Trophoblast cell (in vitro differentiated cells and primary cell): ENCODE measurements around the gene MAP2K4.

Experiments used
- DNase-seq, 2 donors: peaks; one replicate each; pipeline ENCODE4 v3.0.0-alpha.2; 2016
- H2AFZ ChIP-seq: 2 replicates; pipeline ENCODE4 v1.6.1; 2013; ENCODE audit warnings: low read length, moderate library complexity, mild to moderate bottlenecking; ENCODE audit not compliant: insufficient read depth, poor library complexity
- H2AK5ac ChIP-seq: 2 replicates; pipeline ENCODE4 v1.6.1; 2013; ENCODE audit warnings: mild to moderate bottlenecking, low read length
- H2BK120ac ChIP-seq: 2 replicates; pipeline ENCODE4 v1.6.1; 2013; ENCODE audit warnings: low read length, mild to moderate bottlenecking, moderate library complexity; ENCODE audit not compliant: insufficient read depth, poor library complexity
- H2BK12ac ChIP-seq: 2 replicates; pipeline ENCODE4 v1.6.1; 2013; ENCODE audit warnings: mild to moderate bottlenecking, low read length, moderate library complexity
- H2BK5ac ChIP-seq: 2 replicates; pipeline ENCODE4 v1.6.1; 2013; ENCODE audit warnings: low read length, low read depth, moderate library complexity, mild to moderate bottlenecking; ENCODE audit not compliant: poor library complexity
- H3K14ac ChIP-seq: 2 replicates; pipeline ENCODE4 v1.6.1; 2013; ENCODE audit warnings: mild to moderate bottlenecking, low read length
- H3K18ac ChIP-seq: 2 replicates; pipeline ENCODE4 v1.6.1; 2013; ENCODE audit warnings: mild to moderate bottlenecking, low read length
- H3K23ac ChIP-seq: 2 replicates; pipeline ENCODE4 v1.6.1; 2013; ENCODE audit warnings: low read length
- H3K27ac ChIP-seq: 2 replicates; pipeline ENCODE4 v1.5.1; 2013; ENCODE audit warnings: low read depth, mild to moderate bottlenecking, inconsistent platforms, low read length, moderate library complexity
- H3K27me3 ChIP-seq: 2 replicates; pipeline ENCODE4 v1.6.1; 2013; ENCODE audit warnings: inconsistent platforms, mild to moderate bottlenecking, low read length, moderate library complexity; ENCODE audit not compliant: insufficient read depth
- H3K36me3 ChIP-seq, 2 experiments: 1 replicate in 1 of 2; 2 replicates in 1 of 2; pipeline ENCODE4 v1.6.1; 2013; ENCODE audit warnings: low read length in 2 of 2, mild to moderate bottlenecking in 2 of 2, moderate library complexity in 1 of 2; ENCODE audit not compliant: insufficient read depth in 2 of 2, control insufficient read depth in 1 of 2
- H3K4ac ChIP-seq: 2 replicates; pipeline ENCODE4 v1.6.1; 2013; ENCODE audit warnings: low read depth, mild to moderate bottlenecking, low read length, moderate library complexity
- H3K4me1 ChIP-seq, 2 experiments: 1 replicate in 1 of 2; 2 replicates in 1 of 2; pipeline ENCODE4 v1.6.1; 2013; ENCODE audit warnings: low read length in 2 of 2, mild to moderate bottlenecking in 2 of 2, moderate library complexity in 1 of 2; ENCODE audit not compliant: insufficient read depth in 2 of 2, control insufficient read depth in 1 of 2
- H3K4me2 ChIP-seq: 2 replicates; pipeline ENCODE4 v1.6.1; 2013; ENCODE audit warnings: inconsistent platforms, mild to moderate bottlenecking, low read length, moderate library complexity
- H3K4me3 ChIP-seq: 2 replicates; pipeline ENCODE4 v1.5.1; 2013; ENCODE audit warnings: mild to moderate bottlenecking, low read depth, low read length, inconsistent platforms
- H3K79me1 ChIP-seq: one replicate; pipeline ENCODE4 v1.6.1; 2013; ENCODE audit warnings: low read length
- H3K79me2 ChIP-seq: 2 replicates; pipeline ENCODE4 v1.6.1; 2013; ENCODE audit warnings: low read length, mild to moderate bottlenecking; ENCODE audit not compliant: control insufficient read depth, insufficient read depth, poor library complexity
- H3K9ac ChIP-seq: 2 replicates; pipeline ENCODE4 v1.6.1; 2013; ENCODE audit warnings: mild to moderate bottlenecking, low read length
- H3K9me3 ChIP-seq: 2 replicates; pipeline ENCODE4 v1.6.1; 2013; ENCODE audit warnings: low read depth, mild to moderate bottlenecking, control low read depth, inconsistent platforms, low read length; ENCODE audit not compliant: insufficient read depth
- H4K12ac ChIP-seq: 2 replicates; pipeline ENCODE4 v1.6.1; 2013; ENCODE audit warnings: low read depth, mild to moderate bottlenecking, low read length, moderate library complexity
- H4K8ac ChIP-seq: 2 replicates; pipeline ENCODE4 v1.6.1; 2013; ENCODE audit warnings: low read depth, mild to moderate bottlenecking, low read length, moderate library complexity
- H4K91ac ChIP-seq: one replicate; pipeline ENCODE4 v1.6.1; 2013; ENCODE audit warnings: low read depth, mild to moderate bottlenecking, low read length, moderate library complexity
- WGBS: extraction: QIAGEN DNeasy Blood & Tissue Kit; methylation state at CpG from one replicate; pipeline ENCODE4 v1.1.7; 2013; ENCODE audit warnings: missing lambda C conversion rate; ENCODE audit not compliant: insufficient read length, insufficient coverage; ENCODE audit errors: extremely low coverage; 5-methylcytosine and 5-hydroxymethylcytosine counted together

Gene MAP2K4

DNA sequence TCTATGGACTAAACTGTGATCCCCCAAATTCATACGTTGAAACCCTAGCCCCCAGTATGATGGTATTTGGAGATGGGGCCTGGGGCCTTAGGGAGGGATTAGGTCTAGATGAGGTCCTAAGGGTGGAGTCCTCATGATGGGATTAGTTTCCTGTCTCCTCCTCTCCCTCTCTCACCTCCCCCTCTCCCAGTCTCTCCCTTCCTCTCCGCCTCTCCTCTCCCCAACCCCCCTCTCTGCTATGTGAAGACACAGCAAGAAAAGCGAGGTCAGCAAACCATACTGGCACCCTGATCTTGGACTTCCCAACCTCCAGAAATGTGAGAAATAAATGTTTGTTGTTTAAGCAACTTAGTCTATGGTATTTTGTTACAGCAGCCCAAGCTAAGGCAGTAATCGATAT, 38.8 kb upstream of the MAP2K4 start:
- Histone ChIP-seq H4K91ac (no peak overlapping the region), H2BK120ac (no peak overlapping the region), H3K79me2 (no peaks in the 10 kb centered on the region), H3K18ac (no peak overlapping the region), H2BK5ac (no peak overlapping the region), H4K8ac (no peak overlapping the region), H2AK5ac (no peak overlapping the region), H3K23ac (no peak overlapping the region), H2BK12ac (no peak overlapping the region), H3K4me2 (no peak overlapping the region), H3K36me3 (peaks cover 3 to 12% of the 10 kb centered on the region in 2 experiments), H4K12ac (no peak overlapping the region), H3K79me1 (no peaks in the 10 kb centered on the region), H3K27ac (no peak overlapping the region), H3K27me3 (no peaks in the 10 kb centered on the region), H3K9ac (no peak overlapping the region), H3K14ac (no peak overlapping the region), H2AFZ (no peak overlapping the region), H3K4ac (no peak overlapping the region), H3K4me3 (no peak overlapping the region), H3K9me3 (no peaks in the 10 kb centered on the region), H3K4me1 (no peaks in the 10 kb centered on the region)
- no CpG with 5 or more reads among the region's 4 CpGs for WGBS
- no peak for DNase-seq

DNA sequence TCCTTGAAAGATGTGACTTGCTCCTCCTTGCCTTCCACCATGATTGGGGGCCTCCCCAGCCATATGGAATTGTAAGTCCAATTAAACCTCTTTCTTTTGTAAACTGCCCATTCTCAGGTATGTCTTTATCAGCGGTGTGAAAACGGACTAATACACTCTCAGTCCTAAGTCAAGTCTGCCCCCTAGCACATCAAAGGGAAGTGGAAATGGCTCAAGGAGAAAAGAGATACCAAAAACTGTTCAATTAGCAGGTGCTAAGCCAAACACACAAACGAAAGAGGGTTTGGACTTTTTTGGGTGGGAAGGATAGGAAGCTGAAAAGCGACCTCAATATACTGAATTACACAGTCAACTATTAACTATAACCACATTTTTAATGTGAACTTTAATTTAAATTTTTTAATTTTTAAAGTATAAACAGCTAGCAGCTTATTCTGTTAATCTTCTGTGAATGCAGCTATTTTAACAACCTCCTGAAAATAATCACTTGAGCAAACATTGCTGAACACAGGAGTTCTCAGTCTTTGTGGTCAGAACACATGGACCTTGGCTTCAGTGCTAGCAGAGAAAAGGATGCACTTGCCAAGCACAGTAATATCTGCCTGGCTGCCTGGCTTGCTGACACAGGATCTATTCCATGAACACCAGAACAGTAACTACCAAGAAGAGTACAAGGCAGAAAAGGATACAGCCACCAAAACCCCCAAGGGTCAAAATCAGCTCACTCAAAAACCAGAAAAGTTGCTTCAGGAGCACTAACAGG, 34.3 kb upstream of the MAP2K4 start:
- no peak overlapping the region for H4K8ac ChIP-seq

DNA sequence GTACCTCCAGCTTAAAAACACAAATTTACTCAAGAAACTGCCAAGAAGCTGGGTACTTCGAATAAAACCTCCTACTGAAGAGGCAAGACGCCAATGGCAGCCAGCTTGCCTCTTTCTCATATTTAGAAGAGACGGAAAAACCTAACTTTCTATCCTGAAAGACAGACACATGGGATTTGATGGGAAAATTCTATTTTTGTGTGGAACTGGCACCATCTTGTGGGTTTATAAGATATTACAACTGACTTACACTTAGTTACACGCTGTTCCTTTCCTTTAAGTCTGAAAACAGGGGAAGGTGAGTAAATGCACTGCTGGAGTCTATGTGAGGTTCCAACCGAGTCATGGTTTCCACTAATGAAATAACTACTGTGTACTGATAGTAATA, 33.7 kb upstream of the MAP2K4 start:
- Histone ChIP-seq H3K14ac (no peak overlapping the region), H3K4ac (no peak overlapping the region), H3K9ac (no peak overlapping the region), H4K12ac (no peak overlapping the region), H3K36me3 (peaks cover 0 to 8% of the 10 kb centered on the region in 2 experiments), H2BK120ac (no peak overlapping the region), H2BK12ac (no peak overlapping the region), H3K27ac (no peak overlapping the region), H3K4me3 (no peak overlapping the region), H3K4me2 (no peak overlapping the region), H4K91ac (no peak overlapping the region), H3K79me2 (no peaks in the 10 kb centered on the region), H3K23ac (no peak overlapping the region), H2AFZ (no peak overlapping the region), H2AK5ac (no peak overlapping the region), H3K4me1 (peaks cover 2 to 6% of the 10 kb centered on the region in 2 experiments), H4K8ac (no peak overlapping the region), H3K9me3 (no peaks in the 10 kb centered on the region), H3K79me1 (no peaks in the 10 kb centered on the region), H3K27me3 (no peaks in the 10 kb centered on the region), H3K18ac (no peak overlapping the region), H2BK5ac (no peak overlapping the region)
- WGBS = no CpG with 5 or more reads among the region's 5 CpGs
- peak; percentile 11 to 70 for DNase-seq

More for the DNA sequence above, 34.3 kb upstream of the MAP2K4 start:
- no peak overlapping the region for H4K91ac ChIP-seq
- DNase-seq = no peak
- no peak overlapping the region for H3K4me3 ChIP-seq
- H3K4ac ChIP-seq = no peak overlapping the region
- H3K14ac ChIP-seq = no peak overlapping the region
- no peak overlapping the region for H2AK5ac ChIP-seq
- no peak overlapping the region for H3K18ac ChIP-seq
- no peak overlapping the region for H2BK120ac ChIP-seq
- no peak overlapping the region for H3K9ac ChIP-seq
- H2BK12ac ChIP-seq = no peak overlapping the region
- H3K27ac ChIP-seq = no peak overlapping the region
- H3K4me1 ChIP-seq = peaks cover 2 to 6% of the 10 kb centered on the region in 2 experiments
- no peak overlapping the region for H3K23ac ChIP-seq
- H3K4me2 ChIP-seq = no peak overlapping the region
- no peak overlapping the region for H2BK5ac ChIP-seq
- no peaks in the 10 kb centered on the region for H3K79me2 ChIP-seq
- peaks cover 0 to 8% of the 10 kb centered on the region in 2 experiments for H3K36me3 ChIP-seq
- no peak overlapping the region for H2AFZ ChIP-seq
- H4K12ac ChIP-seq = no peak overlapping the region
- H3K79me1 ChIP-seq = no peaks in the 10 kb centered on the region
- H3K27me3 ChIP-seq = no peaks in the 10 kb centered on the region
- WGBS = no CpG with 5 or more reads among the region's 4 CpGs
- no peaks in the 10 kb centered on the region for H3K9me3 ChIP-seq

DNA sequence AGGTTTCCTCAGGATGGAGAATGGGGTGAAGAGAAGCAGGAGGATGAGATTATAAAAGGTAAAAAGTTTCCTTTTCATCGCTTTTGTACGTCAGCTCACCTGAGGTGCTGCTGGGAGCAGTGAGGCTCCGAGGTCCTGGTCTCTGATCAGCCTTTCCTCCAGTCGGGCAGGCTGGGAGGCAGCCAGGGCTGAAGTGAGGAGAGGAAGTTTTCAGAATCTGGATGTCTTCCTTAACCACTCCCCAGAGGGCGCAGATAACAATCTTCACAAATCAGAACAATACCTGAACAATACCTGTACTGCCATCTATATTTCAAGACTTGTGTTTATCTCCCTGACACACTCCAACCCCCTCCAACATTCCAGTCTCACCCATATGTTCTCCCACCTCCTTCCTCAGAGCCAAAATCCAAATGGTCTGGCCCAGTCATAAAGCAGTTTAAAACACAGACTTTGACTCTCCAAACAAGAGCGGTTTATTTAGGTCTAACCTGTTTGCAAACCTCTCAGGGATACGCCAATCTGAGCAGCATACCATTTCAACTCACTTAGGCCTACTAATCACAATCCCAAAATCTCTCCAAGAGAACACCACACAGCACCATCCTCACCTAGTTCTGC, 30.2 kb upstream of the MAP2K4 start:
- H2BK120ac ChIP-seq = no peak overlapping the region
- H3K4ac ChIP-seq = no peak overlapping the region
- H3K79me2 ChIP-seq = no peaks in the 10 kb centered on the region
- H3K14ac ChIP-seq = no peak overlapping the region
- no peak overlapping the region for H2AFZ ChIP-seq
- H3K27ac ChIP-seq = no peak overlapping the region
- H4K8ac ChIP-seq = no peak overlapping the region
- H3K4me2 ChIP-seq = no peak overlapping the region
- WGBS = no CpG with 5 or more reads among the region's 7 CpGs
- no peak overlapping the region for H4K12ac ChIP-seq
- no peak overlapping the region for H3K9ac ChIP-seq
- no peaks in the 10 kb centered on the region for H3K79me1 ChIP-seq
- H3K36me3 ChIP-seq = peaks cover 0 to 9% of the 10 kb centered on the region in 2 experiments
- no peak overlapping the region for H3K18ac ChIP-seq
- no peaks in the 10 kb centered on the region for H3K9me3 ChIP-seq
- no peak overlapping the region for H2BK5ac ChIP-seq
- H3K4me3 ChIP-seq = no peak overlapping the region
- no peaks in the 10 kb centered on the region for H3K27me3 ChIP-seq
- H2BK12ac ChIP-seq = no peak overlapping the region
- DNase-seq = no peak
- no peak overlapping the region for H3K23ac ChIP-seq
- H3K4me1 ChIP-seq = peaks cover 2 to 6% of the 10 kb centered on the region in 2 experiments
- no peak overlapping the region for H4K91ac ChIP-seq
- H2AK5ac ChIP-seq = no peak overlapping the region
